GM12892 (cell line): ENCODE results near the gene LBX1.

Experiments
- POLR2A ChIP-seq: IDR thresholded peaks from 2 replicates; pipeline ENCODE4 v1.6.1; 2011; ENCODE audit warnings: low read depth, low read length, control low read depth
- POLR2AphosphoS5 ChIP-seq: IDR thresholded peaks from 2 replicates; pipeline ENCODE4 v1.6.1; 2011; ENCODE audit warnings: low read depth, low read length, control low read depth

DNA sequence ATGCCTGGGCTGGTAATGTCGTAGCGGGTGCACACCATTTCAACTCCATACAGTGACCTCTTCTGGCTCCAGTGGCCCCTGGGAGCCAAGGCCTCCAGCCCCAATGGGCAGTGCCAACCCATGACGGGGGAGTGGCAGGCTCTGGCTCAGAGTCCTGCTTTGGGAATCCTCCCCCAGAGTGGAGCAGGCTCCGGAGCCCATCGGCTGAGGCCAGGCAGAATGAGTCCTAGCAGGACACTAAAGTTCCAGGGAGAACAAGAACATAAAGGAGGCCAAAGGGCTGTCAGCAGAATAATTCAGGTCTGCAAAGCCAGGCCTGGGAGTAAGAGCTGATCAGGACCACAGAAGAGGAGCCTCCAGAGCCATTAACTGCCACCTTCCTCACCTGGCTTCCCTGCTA is 33.3 kb downstream of the LBX1 start:
- no peak for TF ChIP-seq POLR2AphosphoS5
- no peak for TF ChIP-seq POLR2A
